WTC11 (cell line): ENCODE results near the gene KCNJ4. TPM values are rescaled to one million over a fixed set of nuclear protein-coding genes. Genes with fewer than 3 reads are reported as not detected.

ENCODE experiments used
- ATAC-seq: fragments of 200-7000 bp; cut with Tn5 transposase; 2 replicates; pipeline ENCODE4 v1.10.0; 2021; ENCODE audit warnings: mild to moderate bottlenecking, moderate library complexity
- CTCF ChIA-PET: fragments of 300-600 bp; sonication (Branson Sonifier 250); formaldehyde crosslinking; loops from one replicate; lab custom pipeline; 2021; ENCODE audit warnings: antibody characterized with exemption; lab: Charles Lee
- POLR2A ChIA-PET: fragments of 350-600 bp; sonication (Branson Sonifier 250); formaldehyde crosslinking; loops from one replicate; lab custom pipeline; 2021; ENCODE audit warnings: antibody characterized with exemption; lab: Charles Lee
- DNase-seq: peaks from one replicate; pipeline ENCODE4 v3.0.0; 2021; ENCODE audit warnings: low spot score
- H3K27ac Mint-ChIP-seq: 2 replicates; pipeline ENCODE4 v1.8.0; 2021; ENCODE audit warnings: mixed read lengths
- H3K27me3 Mint-ChIP-seq: 2 replicates; pipeline ENCODE4 v1.8.0; 2021; ENCODE audit warnings: low read depth, mild to moderate bottlenecking, moderate library complexity, mixed read lengths
- H3K36me3 Mint-ChIP-seq: 2 replicates; pipeline ENCODE4 v1.8.0; 2021; ENCODE audit warnings: mixed read lengths
- H3K4me1 Mint-ChIP-seq: 2 replicates; pipeline ENCODE4 v1.8.0; 2022; ENCODE audit warnings: mixed read lengths
- H3K4me3 Mint-ChIP-seq: 2 replicates; pipeline ENCODE4 v1.8.0; 2021; ENCODE audit warnings: mild to moderate bottlenecking, moderate library complexity, mixed read lengths
- H3K9me3 Mint-ChIP-seq: 2 replicates; pipeline ENCODE4 v1.8.0; 2021; ENCODE audit warnings: mixed read lengths
- AFF4 ChIP-seq: sonication (generic); formaldehyde crosslinking; IDR thresholded peaks from 2 replicates; pipeline ENCODE4 v1.8.1; 2023; ENCODE audit warnings: mild to moderate bottlenecking, missing genetic modification reagents, borderline replicate concordance
- ARID4B ChIP-seq: sonication (generic); formaldehyde crosslinking; IDR thresholded peaks from 2 replicates; pipeline ENCODE4 v1.8.0; 2023; ENCODE audit warnings: missing genetic modification reagents, mild to moderate bottlenecking, borderline replicate concordance
- CREB1 ChIP-seq: sonication (generic); formaldehyde crosslinking; IDR thresholded peaks from 2 replicates; pipeline ENCODE4 v1.8.0; 2023; ENCODE audit warnings: mild to moderate bottlenecking, missing genetic modification reagents
- E2F1 ChIP-seq: sonication (generic); formaldehyde crosslinking; IDR thresholded peaks from 2 replicates; pipeline ENCODE4 v1.8.0; 2022; ENCODE audit warnings: mild to moderate bottlenecking, missing genetic modification reagents
- EMX1 ChIP-seq: fragments of 250-450 bp; sonication (Bioruptor Pico); IDR thresholded peaks from 2 replicates; pipeline ENCODE4 v1.8.0; 2021; ENCODE audit warnings: mild to moderate bottlenecking
- FOXJ3 ChIP-seq: sonication (generic); formaldehyde crosslinking; IDR thresholded peaks from 2 replicates; pipeline ENCODE4 v1.9.0; 2021; ENCODE audit warnings: missing genetic modification reagents, mild to moderate bottlenecking, borderline replicate concordance
- GABPB1 ChIP-seq: sonication (generic); formaldehyde crosslinking; IDR thresholded peaks from 2 replicates; pipeline ENCODE4 v1.8.1; 2023; ENCODE audit warnings: mild to moderate bottlenecking, missing genetic modification reagents
- GRHL2 ChIP-seq: fragments of 250-450 bp; sonication (Bioruptor Pico); IDR thresholded peaks from 2 replicates; pipeline ENCODE4 v1.8.0; 2022; ENCODE audit warnings: mild to moderate bottlenecking, moderate library complexity; ENCODE audit not compliant: insufficient replicate concordance, severe bottlenecking
- NR3C1 ChIP-seq: sonication (generic); formaldehyde crosslinking; conservative IDR thresholded peaks from 2 replicates; pipeline ENCODE4 v1.8.1; 2023; ENCODE audit warnings: low read depth, mild to moderate bottlenecking, missing genetic modification reagents
- RELA ChIP-seq: sonication (generic); formaldehyde crosslinking; IDR thresholded peaks from 2 replicates; pipeline ENCODE4 v1.8.1; 2022; ENCODE audit warnings: missing genetic modification reagents, mild to moderate bottlenecking, borderline replicate concordance
- RORB ChIP-seq: fragments of 250-450 bp; sonication (Bioruptor Pico); IDR thresholded peaks from 2 replicates; pipeline ENCODE4 v1.9.0; 2021; ENCODE audit warnings: mild to moderate bottlenecking
- SP1 ChIP-seq: sonication (generic); formaldehyde crosslinking; conservative IDR thresholded peaks from 2 replicates; pipeline ENCODE4 v1.8.1; 2022; ENCODE audit warnings: missing genetic modification reagents
- ZBTB21 ChIP-seq: sonication (generic); formaldehyde crosslinking; IDR thresholded peaks from 2 replicates; pipeline ENCODE4 v1.8.1; 2023; ENCODE audit warnings: mild to moderate bottlenecking, missing genetic modification reagents, borderline replicate concordance
- ZNF317 ChIP-seq: sonication (generic); formaldehyde crosslinking; IDR thresholded peaks from 2 replicates; pipeline ENCODE4 v1.8.1; 2023; ENCODE audit warnings: low read depth, mild to moderate bottlenecking, moderate library complexity, missing genetic modification reagents, borderline replicate concordance
- ZNF425 ChIP-seq: fragments of 250-450 bp; sonication (Bioruptor Pico); conservative IDR thresholded peaks from 2 replicates; pipeline ENCODE4 v1.9.0; 2021; ENCODE audit warnings: mild to moderate bottlenecking
- total RNA-seq: library from RNA; stranded (reverse); gene quantifications from 3 replicates; pipeline ENCODE4 v1.2.3, GENCODE V29; 2021
- TF ChIP-seq, protein P1 (sequence below): sonication (generic); formaldehyde crosslinking; conservative IDR thresholded peaks from 2 replicates; pipeline ENCODE4 v1.8.1; 2023; ENCODE audit warnings: mild to moderate bottlenecking, low read depth, missing genetic modification reagents, moderate library complexity
- TF ChIP-seq, protein P2 (sequence below): sonication (generic); formaldehyde crosslinking; IDR thresholded peaks from 2 replicates; pipeline ENCODE4 v1.8.0; 2023; ENCODE audit warnings: mild to moderate bottlenecking, missing genetic modification reagents
- TF ChIP-seq, protein P3 (sequence below): sonication (generic); formaldehyde crosslinking; IDR thresholded peaks from 2 replicates; pipeline ENCODE4 v1.8.0; 2023; ENCODE audit warnings: missing genetic modification reagents
- TF ChIP-seq, protein P4 (sequence below): fragments of 250-450 bp; sonication (Bioruptor Pico); IDR thresholded peaks from 2 replicates; pipeline ENCODE4 v1.9.0; 2021; ENCODE audit warnings: mild to moderate bottlenecking

Gene KCNJ4
- total RNA-seq, 1 experiment from 2014 or later, result 3.1 TPM

GRCh38 chr22:38497869-38498268 lies 42.9 kb upstream of the KCNJ4 start:
- Mint-ChIP-seq H3K27me3 (no peaks in the 10 kb centered on the region), H3K9me3 (no peaks in the 10 kb centered on the region), H3K27ac (no peak overlapping the region), H3K36me3 (peaks cover 97% of the 10 kb centered on the region), H3K4me3 (no peak overlapping the region), H3K4me1 (peaks cover 25% of the 10 kb centered on the region)
- CTCF ChIA-PET, result no interaction called here
- ATAC-seq, result no peak
- POLR2A ChIA-PET, result no interaction called here
- DNase-seq, result no peak
- no peak for TF ChIP-seq EMX1 (CRISPR knock-in tag)
- TF ChIP-seq, protein P1, sequence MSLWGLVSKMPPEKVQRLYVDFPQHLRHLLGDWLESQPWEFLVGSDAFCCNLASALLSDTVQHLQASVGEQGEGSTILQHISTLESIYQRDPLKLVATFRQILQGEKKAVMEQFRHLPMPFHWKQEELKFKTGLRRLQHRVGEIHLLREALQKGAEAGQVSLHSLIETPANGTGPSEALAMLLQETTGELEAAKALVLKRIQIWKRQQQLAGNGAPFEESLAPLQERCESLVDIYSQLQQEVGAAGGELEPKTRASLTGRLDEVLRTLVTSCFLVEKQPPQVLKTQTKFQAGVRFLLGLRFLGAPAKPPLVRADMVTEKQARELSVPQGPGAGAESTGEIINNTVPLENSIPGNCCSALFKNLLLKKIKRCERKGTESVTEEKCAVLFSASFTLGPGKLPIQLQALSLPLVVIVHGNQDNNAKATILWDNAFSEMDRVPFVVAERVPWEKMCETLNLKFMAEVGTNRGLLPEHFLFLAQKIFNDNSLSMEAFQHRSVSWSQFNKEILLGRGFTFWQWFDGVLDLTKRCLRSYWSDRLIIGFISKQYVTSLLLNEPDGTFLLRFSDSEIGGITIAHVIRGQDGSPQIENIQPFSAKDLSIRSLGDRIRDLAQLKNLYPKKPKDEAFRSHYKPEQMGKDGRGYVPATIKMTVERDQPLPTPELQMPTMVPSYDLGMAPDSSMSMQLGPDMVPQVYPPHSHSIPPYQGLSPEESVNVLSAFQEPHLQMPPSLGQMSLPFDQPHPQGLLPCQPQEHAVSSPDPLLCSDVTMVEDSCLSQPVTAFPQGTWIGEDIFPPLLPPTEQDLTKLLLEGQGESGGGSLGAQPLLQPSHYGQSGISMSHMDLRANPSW, result no peak
- no peak for TF ChIP-seq ZNF425 (CRISPR knock-in tag)
- no peak for TF ChIP-seq NR3C1
- TF ChIP-seq ZNF317 (CRISPR knock-in tag), result no peak
- TF ChIP-seq ZBTB21 (CRISPR knock-in tag), result no peak
- TF ChIP-seq, protein P2, sequence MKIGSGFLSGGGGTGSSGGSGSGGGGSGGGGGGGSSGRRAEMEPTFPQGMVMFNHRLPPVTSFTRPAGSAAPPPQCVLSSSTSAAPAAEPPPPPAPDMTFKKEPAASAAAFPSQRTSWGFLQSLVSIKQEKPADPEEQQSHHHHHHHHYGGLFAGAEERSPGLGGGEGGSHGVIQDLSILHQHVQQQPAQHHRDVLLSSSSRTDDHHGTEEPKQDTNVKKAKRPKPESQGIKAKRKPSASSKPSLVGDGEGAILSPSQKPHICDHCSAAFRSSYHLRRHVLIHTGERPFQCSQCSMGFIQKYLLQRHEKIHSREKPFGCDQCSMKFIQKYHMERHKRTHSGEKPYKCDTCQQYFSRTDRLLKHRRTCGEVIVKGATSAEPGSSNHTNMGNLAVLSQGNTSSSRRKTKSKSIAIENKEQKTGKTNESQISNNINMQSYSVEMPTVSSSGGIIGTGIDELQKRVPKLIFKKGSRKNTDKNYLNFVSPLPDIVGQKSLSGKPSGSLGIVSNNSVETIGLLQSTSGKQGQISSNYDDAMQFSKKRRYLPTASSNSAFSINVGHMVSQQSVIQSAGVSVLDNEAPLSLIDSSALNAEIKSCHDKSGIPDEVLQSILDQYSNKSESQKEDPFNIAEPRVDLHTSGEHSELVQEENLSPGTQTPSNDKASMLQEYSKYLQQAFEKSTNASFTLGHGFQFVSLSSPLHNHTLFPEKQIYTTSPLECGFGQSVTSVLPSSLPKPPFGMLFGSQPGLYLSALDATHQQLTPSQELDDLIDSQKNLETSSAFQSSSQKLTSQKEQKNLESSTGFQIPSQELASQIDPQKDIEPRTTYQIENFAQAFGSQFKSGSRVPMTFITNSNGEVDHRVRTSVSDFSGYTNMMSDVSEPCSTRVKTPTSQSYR (CRISPR knock-in tag), result no peak
- no peak for TF ChIP-seq GRHL2 (CRISPR knock-in tag)
- TF ChIP-seq CREB1 (CRISPR knock-in tag), result no peak
- no peak for TF ChIP-seq RORB
- no peak for TF ChIP-seq FOXJ3 (CRISPR knock-in tag)
- TF ChIP-seq E2F1 (CRISPR knock-in tag), result no peak
- TF ChIP-seq RELA (CRISPR knock-in tag), result no peak
- TF ChIP-seq ARID4B (CRISPR knock-in tag), result no peak
- no peak for TF ChIP-seq SP1 (CRISPR knock-in tag)
- TF ChIP-seq AFF4 (CRISPR knock-in tag), result no peak
- TF ChIP-seq, protein P3, sequence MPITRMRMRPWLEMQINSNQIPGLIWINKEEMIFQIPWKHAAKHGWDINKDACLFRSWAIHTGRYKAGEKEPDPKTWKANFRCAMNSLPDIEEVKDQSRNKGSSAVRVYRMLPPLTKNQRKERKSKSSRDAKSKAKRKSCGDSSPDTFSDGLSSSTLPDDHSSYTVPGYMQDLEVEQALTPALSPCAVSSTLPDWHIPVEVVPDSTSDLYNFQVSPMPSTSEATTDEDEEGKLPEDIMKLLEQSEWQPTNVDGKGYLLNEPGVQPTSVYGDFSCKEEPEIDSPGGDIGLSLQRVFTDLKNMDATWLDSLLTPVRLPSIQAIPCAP (CRISPR knock-in tag), result no peak
- TF ChIP-seq, protein P4, sequence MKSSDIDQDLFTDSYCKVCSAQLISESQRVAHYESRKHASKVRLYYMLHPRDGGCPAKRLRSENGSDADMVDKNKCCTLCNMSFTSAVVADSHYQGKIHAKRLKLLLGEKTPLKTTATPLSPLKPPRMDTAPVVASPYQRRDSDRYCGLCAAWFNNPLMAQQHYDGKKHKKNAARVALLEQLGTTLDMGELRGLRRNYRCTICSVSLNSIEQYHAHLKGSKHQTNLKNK, result no peak
- no peak for TF ChIP-seq GABPB1 (CRISPR knock-in tag)
